Activated CD8-positive, alpha-beta T cell treated with anti-CD3 and anti-CD28 coated beads, Interleukin-2, amount 10 ng/mL, durations not matched to agents 7 days and 5 days (primary cell): ENCODE results near the gene CIAPIN1. TPM values are rescaled to one million over a fixed set of nuclear protein-coding genes. Genes with fewer than 3 reads are reported as not detected.
"Not testable (repeated sequence)": the region's sequence is repeated elsewhere in the genome, so short reads cannot be mapped to it uniquely, and the experiment has no call there.

ENCODE experiments used
- ATAC-seq: fragments of 150-1000 bp; cut with Tn5 transposase; one replicate; pipeline ENCODE4 v1.10.0; 2021; ENCODE audit warnings: moderate library complexity
- CTCF ChIA-PET: fragments of 350-600 bp; sonication (Branson Sonifier 250); formaldehyde crosslinking; loops from one replicate; lab custom pipeline; 2021; ENCODE audit warnings: antibody characterized with exemption; lab: Charles Lee
- POLR2A ChIA-PET: fragments of 350-600 bp; sonication (Branson Sonifier 250); formaldehyde crosslinking; loops from one replicate; lab custom pipeline; 2021; ENCODE audit warnings: antibody characterized with exemption; lab: Charles Lee
- DNase-seq: peaks from one replicate; pipeline ENCODE4 v3.0.0-alpha.2; 2020
- H3K27ac Mint-ChIP-seq: one replicate; pipeline ENCODE4 v1.8.0; 2021; ENCODE audit warnings: mild to moderate bottlenecking, mixed read lengths
- H3K27me3 Mint-ChIP-seq: one replicate; pipeline ENCODE4 v1.8.0; 2021; ENCODE audit warnings: low read depth, mixed read lengths
- H3K36me3 Mint-ChIP-seq: one replicate; pipeline ENCODE4 v1.8.0; 2021; ENCODE audit warnings: low read depth, mixed read lengths
- H3K4me1 Mint-ChIP-seq: one replicate; pipeline ENCODE4 v1.8.0; 2021; ENCODE audit warnings: low read depth, mixed read lengths
- H3K4me3 Mint-ChIP-seq: one replicate; pipeline ENCODE4 v1.8.0; 2021; ENCODE audit warnings: mild to moderate bottlenecking, mixed read lengths
- H3K9me3 Mint-ChIP-seq: one replicate; pipeline ENCODE4 v1.8.0; 2022; ENCODE audit warnings: mixed read lengths; ENCODE audit not compliant: insufficient read depth
- total RNA-seq, 2 experiments: library from RNA; stranded (reverse); gene quantifications; one replicate each; pipeline ENCODE4 v1.2.3, GENCODE V29; 2021

Gene CIAPIN1
- total RNA-seq, 2 experiments from 2014 or later: 47.8 to 53.8 TPM

GRCh38 chr16:57464523-57464922 is 17.3 kb upstream of the CIAPIN1 start:
- no peak for DNase-seq
- H3K27me3 Mint-ChIP-seq: no peaks in the 10 kb centered on the region
- no peak overlapping the region for H3K4me3 Mint-ChIP-seq
- ChIA-PET POLR2A (interaction anchor here (0.9 to 1.6 kb wide), 3 partner anchors 9 to 17 kb away, joined by 3 to 6 read pairs (median 4); partner anchors contain the start of genes CIAPIN1 and COQ9), CTCF (interaction anchor here (1.2 to 6.6 kb wide), 4 partner anchors 11 to 164 kb away, joined by 4 to 63 read pairs (median 20); partner anchors contain the start of gene DOK4)
- H3K27ac Mint-ChIP-seq: no peak overlapping the region
- no peak for ATAC-seq
- H3K36me3 Mint-ChIP-seq: peaks cover 50% of the 10 kb centered on the region
- no peaks in the 10 kb centered on the region for H3K9me3 Mint-ChIP-seq
- H3K4me1 Mint-ChIP-seq: peaks cover 29% of the 10 kb centered on the region

- Mint-ChIP-seq H3K4me3 (peak overlapping the region; percentile 100), H3K4me1 (peaks cover 29% of the 10 kb centered on the region), H3K27me3 (no peaks in the 10 kb centered on the region), H3K9me3 (no peaks in the 10 kb centered on the region), H3K36me3 (peaks cover 41% of the 10 kb centered on the region), H3K27ac (peak overlapping the region; percentile 100)
- DNase-seq (no peak), ATAC-seq (peak; percentile 55)
- POLR2A ChIA-PET: interaction anchor here (1.0 to 2.4 kb wide), 8 partner anchors 8 to 80 kb away, joined by 4 to 20 read pairs (median 6); partner anchors contain the start of genes ADGRG5, CIAPIN1, COQ9 and DOK4
- CTCF ChIA-PET: interaction anchor here (0.6 to 6.6 kb wide), 23 partner anchors 8 to 159 kb away, joined by 3 to 63 read pairs (median 6); partner anchors contain the start of genes ADGRG5, CIAPIN1, COQ9 and DOK4
Measured at GRCh38 chr16:57462978-57463362, 15.8 kb upstream of the CIAPIN1 start.

GRCh38 chr16:57462209-57462977 is 15.2 kb upstream of the CIAPIN1 start, which contains the start of gene POLR2C:
Gene POLR2C, plus strand, starts transcription at chr16:57462679. Its CDS starts 46 bp downstream, at chr16:57462725.
- ChIA-PET CTCF (interaction anchor here (0.6 to 6.6 kb wide), 28 partner anchors 9 to 273 kb away, joined by 3 to 63 read pairs (median 6); partner anchors contain the start of genes ADGRG5, CIAPIN1, COQ9 and DOK4), POLR2A (interaction anchor here (0.6 to 2.4 kb wide), 13 partner anchors 9 to 160 kb away, joined by 3 to 20 read pairs (median 5); partner anchors contain the start of genes ADGRG5, CIAPIN1, COQ9 and DOK4)
- no peaks in the 10 kb centered on the region for H3K9me3 Mint-ChIP-seq

GRCh38 chr16:57452021-57452420 is 4.8 kb upstream of the CIAPIN1 start:
- POLR2A ChIA-PET: no interaction called here
- Mint-ChIP-seq H3K9me3 (no peaks in the 10 kb centered on the region), H3K27ac (no peak overlapping the region), H3K36me3 (peaks cover 50% of the 10 kb centered on the region), H3K4me1 (peaks cover 14% of the 10 kb centered on the region), H3K27me3 (no peaks in the 10 kb centered on the region), H3K4me3 (no peak overlapping the region)
- ATAC-seq (no peak), DNase-seq (no peak)
- CTCF ChIA-PET: interaction anchor here (1.1 kb wide), 2 partner anchors 9 to 10 kb away, joined by 3 to 5 read pairs; partner anchors contain the start of gene POLR2C

More at GRCh38 chr16:57462209-57462977, 15.2 kb upstream of the CIAPIN1 start, which contains the start of gene POLR2C:
- Mint-ChIP-seq H3K4me1 (peaks cover 29% of the 10 kb centered on the region), H3K27ac (peak within 1 kb of the TSS; percentile 100), H3K4me3 (peak within 1 kb of the TSS; percentile 100), H3K36me3 (peaks cover 40% of the 10 kb centered on the region), H3K27me3 (no peaks in the 10 kb centered on the region)
- peak; percentile 95 for DNase-seq
- peak; percentile 97 for ATAC-seq

- ATAC-seq (peak; percentile 32), DNase-seq (peak; percentile 37)
- peak overlapping the region; percentile 92 for H3K27ac Mint-ChIP-seq
- no peaks in the 10 kb centered on the region for H3K27me3 Mint-ChIP-seq
- H3K9me3 Mint-ChIP-seq: no peaks in the 10 kb centered on the region
- H3K36me3 Mint-ChIP-seq: peaks cover 25% of the 10 kb centered on the region
- POLR2A ChIA-PET: interaction anchor here (0.6 to 2.3 kb wide), 20 partner anchors 7 to 201 kb away, joined by 3 to 20 read pairs (median 4); partner anchors contain the start of genes ARL2BP, DOK4 and POLR2C
- peak overlapping the region; percentile 93 for H3K4me3 Mint-ChIP-seq
- H3K4me1 Mint-ChIP-seq: peaks cover 30% of the 10 kb centered on the region
- CTCF ChIA-PET: interaction anchor here (0.9 to 4.3 kb wide), 14 partner anchors 8 to 201 kb away, joined by 3 to 38 read pairs (median 4); partner anchors contain the start of genes ADGRG5 and POLR2C
Measured at GRCh38 chr16:57446531-57447185, 527 bp downstream of the CIAPIN1 start.

- Mint-ChIP-seq H3K27me3 (no peaks in the 10 kb centered on the region), H3K9me3 (no peaks in the 10 kb centered on the region), H3K36me3 (peaks cover 32% of the 10 kb centered on the region), H3K4me3 (peak overlapping the region; percentile 38), H3K4me1 (peaks cover 28% of the 10 kb centered on the region), H3K27ac (no peak overlapping the region)
- DNase-seq: no peak
- ChIA-PET POLR2A (interaction anchor here (1.3 kb wide), 1 partner anchor 21 kb away, joined by 4 read pairs; no protein-coding TSS in a partner anchor), CTCF (interaction anchor here (0.9 to 2.4 kb wide), 5 partner anchors 10 to 28 kb away, joined by 3 to 11 read pairs (median 4); partner anchors contain the start of gene POLR2C)
- no peak for ATAC-seq
Measured at GRCh38 chr16:57445510-57445909, 1.7 kb downstream of the CIAPIN1 start.

- H3K27me3 Mint-ChIP-seq: no peaks in the 10 kb centered on the region
- CTCF ChIA-PET: interaction anchor here (1.2 to 2.4 kb wide), 5 partner anchors 12 to 27 kb away, joined by 3 to 11 read pairs (median 5); partner anchors contain the start of gene POLR2C
- H3K4me1 Mint-ChIP-seq: peaks cover 26% of the 10 kb centered on the region
- H3K36me3 Mint-ChIP-seq: peaks cover 38% of the 10 kb centered on the region
- H3K27ac Mint-ChIP-seq: no peak overlapping the region
- DNase-seq: no peak
- peaks cover 7% of the 10 kb centered on the region for H3K9me3 Mint-ChIP-seq
- H3K4me3 Mint-ChIP-seq: no peak overlapping the region
- POLR2A ChIA-PET: interaction anchor here (0.6 to 1.1 kb wide), 2 partner anchors 28 to 74 kb away, joined by 3 read pairs; no protein-coding TSS in a partner anchor
- no peak for ATAC-seq
Measured at GRCh38 chr16:57444711-57445110, 2.5 kb downstream of the CIAPIN1 start.

- ATAC-seq, POLR2A ChIA-PET, H3K9me3 Mint-ChIP-seq, DNase-seq, H3K4me1 Mint-ChIP-seq, H3K27ac Mint-ChIP-seq, H3K4me3 Mint-ChIP-seq, CTCF ChIA-PET, H3K27me3 Mint-ChIP-seq: not testable (repeated sequence)
- H3K36me3 Mint-ChIP-seq: peaks cover 64% of the 10 kb centered on the region
Measured at GRCh38 chr16:57440551-57440950, 6.6 kb downstream of the CIAPIN1 start.

- not testable (repeated sequence) for DNase-seq, H3K9me3 Mint-ChIP-seq, ATAC-seq, H3K27ac Mint-ChIP-seq, H3K27me3 Mint-ChIP-seq, H3K4me3 Mint-ChIP-seq, H3K4me1 Mint-ChIP-seq
- CTCF ChIA-PET: interaction anchor here (0.8 to 2.8 kb wide), 3 partner anchors 9 to 80 kb away, joined by 3 to 15 read pairs (median 8); no protein-coding TSS in a partner anchor
- POLR2A ChIA-PET: interaction anchor here (1.1 kb wide), 1 partner anchor 7 kb away, joined by 3 read pairs; the partner anchor contains the start of genes CIAPIN1 and COQ9
- H3K36me3 Mint-ChIP-seq: peaks cover 67% of the 10 kb centered on the region
Measured at GRCh38 chr16:57439947-57440346, 7.2 kb downstream of the CIAPIN1 start.

GRCh38 chr16:57435838-57436237 is 11.3 kb downstream of the CIAPIN1 start:
- Mint-ChIP-seq H3K9me3 (peaks cover 7% of the 10 kb centered on the region), H3K27me3 (no peaks in the 10 kb centered on the region), H3K36me3 (peaks cover 77% of the 10 kb centered on the region), H3K4me1 (peaks cover 12% of the 10 kb centered on the region), H3K27ac (no peak overlapping the region), H3K4me3 (no peak overlapping the region)
- CTCF ChIA-PET: interaction anchor here (1.3 to 1.6 kb wide), 2 partner anchors 17 to 19 kb away, joined by 3 to 7 read pairs; no protein-coding TSS in a partner anchor
- DNase-seq (no peak), ATAC-seq (no peak)
- POLR2A ChIA-PET: no interaction called here
